GM21717 (cell line): ENCODE measurements around the gene ZFP1.

Source experiments
- ATAC-seq: cut with Tn5 transposase; IDR thresholded peaks from one replicate; pipeline ENCODE4 v1.9.1; 2021; ENCODE audit warnings: mild to moderate bottlenecking, moderate library complexity; ENCODE audit not compliant: unreplicated experiment

The ZFP1 gene

DNA sequence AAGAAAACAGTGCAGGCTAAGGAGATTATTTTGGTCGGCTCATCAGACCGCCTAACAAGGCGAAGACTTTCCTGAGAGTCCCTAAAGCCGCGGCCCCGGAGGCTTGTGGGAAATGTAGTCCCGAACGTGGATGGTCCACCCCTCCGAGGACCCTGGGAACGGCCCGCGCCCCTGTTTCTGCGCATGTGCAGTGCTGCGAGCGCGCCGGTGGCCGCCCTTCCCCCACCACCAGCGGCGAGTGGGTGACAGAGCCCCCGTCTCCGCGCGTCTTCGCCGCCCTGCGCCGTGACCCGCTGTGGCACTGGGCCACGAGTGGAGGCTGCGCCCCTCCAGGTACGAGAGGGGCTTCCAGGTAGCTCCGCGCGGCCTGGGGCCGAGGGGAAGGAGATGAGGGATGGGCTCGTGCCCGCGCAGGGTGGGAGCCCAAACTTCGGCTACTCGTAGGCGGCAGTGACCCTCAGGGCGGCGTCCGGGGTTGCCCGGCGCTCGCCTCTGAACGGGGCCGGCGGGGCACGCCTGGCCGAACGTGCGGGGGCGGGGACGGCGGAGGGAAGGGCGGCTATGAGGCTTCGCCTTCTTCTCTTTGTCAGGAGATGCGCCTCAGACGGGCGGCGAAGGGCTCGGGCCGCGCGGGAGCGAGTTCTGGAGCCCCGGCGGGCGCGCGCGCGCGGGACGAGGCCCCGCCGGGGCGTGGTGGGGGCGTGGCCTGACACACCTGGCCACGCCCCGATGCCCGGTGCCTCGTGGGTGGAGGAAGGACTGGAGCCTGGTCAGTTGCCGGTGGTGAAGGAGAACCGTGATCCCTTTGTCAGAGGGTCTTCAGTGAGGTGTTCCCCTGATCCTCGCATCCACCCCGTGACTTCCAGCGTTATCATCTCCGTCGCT is at the start of gene ZFP1:
Gene ZFP1, plus strand, starts transcription at position 214 of the 885 bp plus-strand sequence. CDS start 4,428 bp downstream, outside the sequence.
- peak; percentile 86 for ATAC-seq

DNA sequence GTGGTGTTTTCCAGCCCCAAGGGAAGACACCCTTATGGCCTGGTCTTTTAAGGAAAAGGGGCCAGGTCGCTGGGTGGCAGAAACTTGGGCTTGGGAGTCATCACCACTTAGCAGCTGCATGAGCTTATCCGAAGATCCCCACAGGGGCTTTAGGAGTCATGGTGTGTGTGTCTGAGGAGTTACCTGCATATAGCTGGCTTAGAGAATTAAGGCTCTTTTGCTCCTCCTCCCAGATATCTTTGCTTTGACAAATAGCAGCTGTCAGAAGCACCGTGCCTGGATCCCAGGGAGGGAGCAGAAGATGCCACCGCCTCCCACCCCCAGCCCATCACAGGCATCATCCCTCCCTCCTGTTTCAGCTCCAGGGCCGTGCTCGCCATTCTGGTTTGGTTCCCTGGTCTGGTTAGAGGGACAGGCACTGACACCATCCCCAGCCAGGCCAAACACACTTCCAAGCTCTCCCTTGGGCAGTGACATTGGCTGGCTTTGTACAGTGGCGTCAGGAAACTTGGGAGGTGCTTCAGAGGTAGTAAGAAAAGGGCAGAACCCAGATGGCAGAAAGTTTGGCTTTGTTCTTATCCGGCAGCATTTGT is 49.2 kb upstream of the ZFP1 start:
- no peak for ATAC-seq

DNA sequence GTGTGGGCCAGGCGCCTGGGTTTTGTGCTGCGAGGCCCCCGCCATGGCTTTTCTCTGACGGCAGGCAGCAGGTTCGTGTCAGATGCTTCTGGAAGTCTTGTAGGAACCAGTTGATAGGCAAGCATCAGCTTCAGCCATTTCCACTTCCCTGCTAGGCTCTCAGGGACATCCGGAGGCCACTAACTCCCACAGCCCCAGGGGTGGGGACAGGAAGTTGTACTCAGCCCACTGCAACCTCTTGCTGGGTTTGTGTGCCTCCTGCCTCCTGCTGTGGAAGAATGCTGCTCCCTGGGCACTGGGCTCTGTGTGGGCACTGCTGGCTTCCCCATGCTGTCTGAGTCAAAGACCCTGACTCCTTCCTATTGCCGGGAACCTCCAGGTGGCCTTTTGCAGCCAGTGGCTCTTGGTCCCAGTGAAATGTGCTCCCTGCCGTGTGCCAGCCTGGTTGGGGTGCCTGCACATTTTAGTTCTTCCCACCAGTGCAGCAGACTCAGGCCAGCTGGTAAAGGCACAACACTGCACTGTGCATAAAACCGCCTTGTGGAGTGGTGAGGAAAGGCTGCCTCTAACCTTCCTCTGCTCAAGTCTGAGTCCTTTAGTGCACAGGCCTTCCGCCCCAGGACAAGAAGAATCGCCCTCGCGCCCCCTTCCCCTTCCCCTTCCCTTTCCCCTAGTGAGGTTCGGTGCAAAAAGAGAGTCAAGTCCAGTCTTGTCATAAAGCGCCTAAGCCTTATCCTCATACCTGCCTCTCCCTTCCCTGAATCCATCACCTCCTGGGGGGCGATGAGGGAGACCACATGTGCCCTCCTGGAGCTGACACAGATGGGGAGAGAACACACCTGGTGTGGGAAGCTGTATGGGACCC is 48.4 kb upstream of the ZFP1 start:
- peak; percentile 47 for ATAC-seq

DNA sequence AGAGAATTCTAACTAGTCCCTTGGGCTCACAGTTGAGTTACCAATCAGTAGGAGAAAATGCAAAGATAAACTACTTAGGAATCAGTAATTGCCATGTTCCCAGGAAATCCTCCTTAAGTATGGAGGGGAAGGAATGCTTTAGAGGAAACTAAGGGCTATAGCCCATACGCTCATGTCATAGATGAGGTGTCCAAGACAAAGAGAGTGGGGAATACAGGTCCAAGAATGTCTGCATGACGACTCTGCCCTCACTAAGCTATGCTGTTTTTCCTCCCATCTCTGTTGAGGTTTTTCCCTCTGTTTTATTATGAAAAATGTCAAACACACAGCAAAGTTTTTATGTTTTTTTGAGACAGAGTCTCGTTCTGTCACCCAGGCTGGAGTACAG is 47.7 kb upstream of the ZFP1 start:
- ATAC-seq: no peak

DNA sequence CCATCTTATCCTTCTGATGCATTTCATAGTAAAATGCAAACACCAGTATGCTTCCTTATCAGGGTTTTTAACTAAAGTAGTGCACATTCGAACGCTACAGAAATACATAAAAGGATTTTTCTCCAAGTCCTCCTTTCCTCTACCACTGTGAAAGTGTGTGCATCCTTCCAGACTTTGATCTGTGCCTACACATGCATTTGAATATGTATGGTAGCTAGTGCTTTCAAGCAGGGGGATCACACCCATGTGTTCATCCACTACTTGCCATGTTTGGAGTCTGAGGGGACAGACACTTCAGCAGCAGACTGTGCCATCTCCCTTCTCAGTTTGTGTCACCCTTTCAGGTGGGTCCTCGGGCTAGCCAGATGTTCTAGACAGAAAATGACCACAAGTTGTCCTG is 46.7 kb upstream of the ZFP1 start:
- ATAC-seq: no peak

DNA sequence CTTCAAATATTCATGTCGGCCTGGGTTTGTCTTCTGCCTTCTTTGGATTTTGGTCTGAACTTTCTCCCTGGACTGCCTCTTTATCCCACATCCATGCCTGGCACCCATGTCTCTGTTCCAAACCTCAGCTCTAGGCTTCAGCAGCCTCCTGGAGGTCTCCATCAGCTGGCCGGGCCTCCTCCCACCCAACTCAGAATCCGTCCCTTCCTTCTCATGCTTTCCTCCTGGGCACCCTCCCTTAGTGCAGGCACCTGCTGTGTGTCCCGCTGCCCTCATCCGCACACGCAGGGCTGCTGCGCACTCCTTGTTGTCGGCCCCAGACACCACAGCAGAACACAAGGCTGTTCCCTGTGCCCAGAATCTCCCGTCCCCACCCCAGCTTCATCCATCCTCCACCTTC is 45.7 kb upstream of the ZFP1 start:
- no peak for ATAC-seq

DNA sequence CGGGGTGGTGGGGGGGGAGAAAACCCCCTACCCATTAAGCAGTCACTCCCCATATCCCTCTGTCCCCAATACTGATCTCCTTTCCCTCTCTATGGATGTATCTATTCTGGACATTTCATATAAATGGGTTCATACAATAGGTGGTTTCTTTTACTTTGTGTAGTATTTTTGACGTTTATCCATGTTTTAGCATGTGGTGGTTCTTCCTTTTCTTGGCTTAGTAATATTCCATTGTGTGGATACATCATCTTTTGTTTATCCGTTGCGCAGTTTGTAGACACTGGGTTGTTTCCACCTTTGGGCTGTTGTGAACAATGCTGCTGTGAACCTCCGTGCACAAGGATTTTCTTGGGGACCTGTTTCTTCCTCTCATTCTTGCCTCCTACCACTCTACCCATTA is 44.3 kb upstream of the ZFP1 start:
- no peak for ATAC-seq

DNA sequence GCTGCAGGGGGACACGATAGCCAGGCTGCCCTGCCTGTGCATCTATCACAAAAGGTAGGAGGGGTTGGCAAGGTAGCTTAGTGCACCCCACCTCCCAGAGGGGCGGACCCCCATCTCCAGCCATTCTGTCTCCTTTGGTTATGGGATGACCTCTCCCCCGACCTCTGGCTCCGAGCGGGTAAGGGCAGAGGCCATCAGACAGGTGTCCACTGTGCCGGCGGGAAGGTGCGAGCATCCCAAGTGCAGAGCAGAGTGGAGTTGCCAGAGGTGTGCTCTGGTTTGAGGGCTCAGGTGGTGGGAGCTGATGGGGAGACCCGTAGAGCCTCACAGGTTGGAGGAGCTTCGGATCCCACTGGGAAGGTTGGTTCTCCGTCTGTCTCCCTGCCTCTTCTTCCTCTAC is 43.5 kb upstream of the ZFP1 start:
- no peak for ATAC-seq

DNA sequence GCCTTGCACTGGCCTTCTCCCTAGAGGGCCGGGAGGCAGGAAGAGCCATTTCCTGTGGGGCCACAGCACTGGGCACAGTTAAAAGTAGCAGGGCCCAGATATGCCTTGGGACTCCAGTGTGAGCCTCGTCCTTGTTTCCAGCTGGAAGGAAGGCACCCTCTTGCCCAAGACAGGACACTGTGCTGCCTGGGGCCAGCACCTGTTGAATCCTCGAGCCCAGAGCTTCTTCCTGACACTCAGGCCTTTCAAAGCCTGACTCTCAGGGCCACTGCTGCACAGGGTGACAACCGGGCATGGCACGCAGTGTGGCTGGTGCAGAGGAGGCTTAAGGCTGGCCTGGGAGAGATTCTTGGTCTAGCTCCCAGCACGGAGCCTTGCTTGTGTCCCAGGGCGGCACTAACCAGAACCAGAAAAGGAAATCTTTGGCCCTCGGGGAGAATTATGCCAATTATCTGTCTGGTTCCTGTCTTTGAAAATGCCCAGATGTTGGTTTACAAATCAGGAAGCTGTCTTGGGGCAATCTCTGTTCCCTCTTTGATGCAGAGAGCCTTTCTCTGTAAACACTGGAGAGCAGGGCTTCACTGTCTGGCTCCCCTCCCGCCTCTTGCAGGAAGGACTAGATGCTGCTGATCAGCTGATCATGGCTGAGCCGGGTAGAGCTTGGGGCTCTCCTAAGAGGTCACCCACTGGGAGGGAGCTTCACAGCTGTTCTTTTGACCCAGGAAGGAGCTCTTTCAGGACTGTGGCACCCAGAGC is 42.8 kb upstream of the ZFP1 start:
- ATAC-seq: no peak

DNA sequence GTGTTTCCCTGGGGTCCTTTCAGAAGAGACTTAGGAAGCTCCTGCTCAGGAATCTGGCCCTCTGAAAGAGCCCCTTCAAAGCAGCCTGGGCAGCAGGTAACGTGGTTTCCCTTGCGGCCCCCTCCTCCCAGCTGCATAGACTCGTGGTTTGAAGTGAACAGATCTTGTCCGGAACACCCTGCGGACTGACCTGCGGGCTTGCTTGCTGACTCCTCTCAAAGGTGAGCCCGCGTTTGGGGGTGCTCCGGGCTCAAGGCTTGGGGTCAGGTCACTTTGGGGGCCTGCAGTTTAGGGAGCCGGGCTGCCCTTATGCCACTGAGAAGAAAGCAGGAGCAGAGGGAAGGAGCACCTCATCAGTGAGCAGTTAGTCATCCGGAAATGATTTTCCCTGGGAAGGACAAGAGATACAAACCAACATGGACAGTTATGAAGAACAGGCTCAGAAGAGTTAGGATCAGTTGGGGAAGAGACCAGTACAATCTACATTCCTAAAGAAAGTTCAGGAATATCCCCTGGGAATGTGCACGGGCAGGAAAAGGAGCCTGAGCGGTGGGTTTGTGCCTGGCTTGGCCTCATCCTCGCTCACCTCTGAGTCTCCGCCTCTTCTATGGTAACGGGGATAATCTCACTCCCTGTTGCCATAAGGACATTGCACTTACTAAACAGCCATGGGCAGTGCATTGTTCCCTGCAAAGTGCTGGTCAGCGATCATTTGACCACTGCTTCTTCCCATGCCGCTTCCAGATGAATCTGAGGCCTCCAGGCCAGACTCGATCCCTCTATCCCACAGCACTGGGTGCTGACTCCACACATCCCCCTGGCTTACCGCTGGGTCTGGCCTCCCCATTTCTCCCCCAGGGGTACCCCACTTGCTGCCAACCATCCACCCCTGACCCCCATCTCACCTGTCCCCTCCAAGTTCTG is 41.7 kb upstream of the ZFP1 start:
- no peak for ATAC-seq

DNA sequence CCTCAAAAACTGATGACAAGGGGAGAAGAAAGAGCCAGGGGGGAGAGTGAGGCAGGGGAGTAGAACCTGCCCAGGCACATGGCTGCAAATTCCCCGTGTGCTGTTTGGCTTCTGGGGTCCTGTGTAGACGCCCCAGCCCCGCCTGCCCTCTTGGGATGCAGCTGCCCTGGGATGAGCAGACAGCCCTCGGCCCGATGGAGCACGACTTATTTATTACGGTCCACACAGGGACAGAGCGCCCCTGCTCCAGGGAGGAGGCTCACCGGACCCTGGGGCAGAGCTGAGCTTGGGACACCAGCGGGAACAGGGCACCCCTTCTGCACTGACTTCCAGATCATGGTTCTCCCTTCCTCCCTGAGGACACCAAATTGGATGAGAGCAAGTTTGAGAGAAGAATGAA is 40.8 kb upstream of the ZFP1 start:
- no peak for ATAC-seq

DNA sequence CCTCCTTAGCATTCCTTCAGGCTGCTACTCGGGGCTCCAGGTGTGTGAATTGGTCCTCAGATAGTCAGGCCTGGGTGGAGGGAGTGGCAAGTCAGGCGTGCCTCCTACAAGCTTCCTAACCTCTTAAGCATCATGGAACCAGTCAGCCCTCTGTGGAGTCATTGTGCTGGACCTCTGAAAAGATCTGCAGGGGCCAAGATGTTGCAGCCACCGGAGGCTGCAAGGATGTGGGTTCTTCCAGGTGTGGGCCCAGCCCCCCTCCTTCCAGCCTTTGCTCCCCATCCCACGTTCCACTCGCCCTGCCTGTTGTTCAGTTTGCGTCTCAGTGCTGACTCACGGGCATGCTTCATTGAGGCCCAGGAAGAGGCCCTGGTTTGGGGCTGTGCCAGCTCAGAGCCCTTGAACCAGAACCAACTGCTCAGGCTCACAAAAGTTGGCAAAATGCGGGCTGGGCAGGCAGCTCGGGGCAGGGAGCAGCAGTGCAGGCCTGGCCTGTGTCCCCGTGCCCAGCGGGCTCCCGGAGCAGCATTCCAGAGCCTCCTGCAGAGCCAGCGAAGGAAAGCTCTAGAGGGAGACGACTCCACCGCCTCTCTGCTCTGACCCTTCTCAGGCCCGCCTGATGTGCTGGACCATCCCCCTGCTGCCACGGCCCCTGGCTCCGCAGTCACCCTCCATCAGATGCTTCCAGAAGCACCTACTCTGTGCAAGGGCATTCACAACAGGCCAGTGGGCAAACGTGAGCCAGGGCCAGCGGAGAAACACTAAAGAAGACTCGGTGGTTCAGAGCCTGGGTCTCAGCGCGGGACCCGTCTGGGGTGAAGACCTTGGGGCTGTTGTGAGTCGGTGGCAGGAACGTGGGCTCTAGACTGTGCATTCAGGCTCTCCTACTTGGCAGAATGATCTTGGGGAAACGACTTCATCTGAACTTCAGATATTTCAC is 39.3 kb upstream of the ZFP1 start:
- ATAC-seq: peak; percentile 27

DNA sequence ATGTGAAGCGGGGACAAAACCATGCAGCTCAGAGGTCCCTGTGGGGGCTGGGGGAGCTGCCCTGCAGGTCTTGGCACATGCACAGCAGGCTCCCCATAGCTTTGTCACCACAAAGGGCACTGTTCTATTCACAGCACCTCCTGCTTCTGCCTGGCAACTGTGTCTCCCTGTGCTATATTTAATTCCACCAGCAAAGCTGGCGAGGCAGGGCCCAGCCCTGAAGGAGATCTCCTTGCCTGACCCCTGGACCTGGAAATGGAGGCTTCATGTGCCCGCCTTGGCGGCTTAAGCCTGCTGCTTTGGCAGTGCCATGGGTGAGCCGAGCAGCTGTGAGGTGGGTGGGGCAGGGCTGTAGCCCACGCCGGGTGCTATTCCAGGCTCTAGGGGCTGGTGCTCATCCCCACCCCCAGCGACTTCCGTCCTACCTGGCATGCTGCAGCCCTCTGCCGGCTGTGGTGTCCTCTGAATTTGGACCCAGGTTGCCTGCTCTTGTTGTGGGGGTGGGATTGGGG is 38.5 kb upstream of the ZFP1 start:
- no peak for ATAC-seq

DNA sequence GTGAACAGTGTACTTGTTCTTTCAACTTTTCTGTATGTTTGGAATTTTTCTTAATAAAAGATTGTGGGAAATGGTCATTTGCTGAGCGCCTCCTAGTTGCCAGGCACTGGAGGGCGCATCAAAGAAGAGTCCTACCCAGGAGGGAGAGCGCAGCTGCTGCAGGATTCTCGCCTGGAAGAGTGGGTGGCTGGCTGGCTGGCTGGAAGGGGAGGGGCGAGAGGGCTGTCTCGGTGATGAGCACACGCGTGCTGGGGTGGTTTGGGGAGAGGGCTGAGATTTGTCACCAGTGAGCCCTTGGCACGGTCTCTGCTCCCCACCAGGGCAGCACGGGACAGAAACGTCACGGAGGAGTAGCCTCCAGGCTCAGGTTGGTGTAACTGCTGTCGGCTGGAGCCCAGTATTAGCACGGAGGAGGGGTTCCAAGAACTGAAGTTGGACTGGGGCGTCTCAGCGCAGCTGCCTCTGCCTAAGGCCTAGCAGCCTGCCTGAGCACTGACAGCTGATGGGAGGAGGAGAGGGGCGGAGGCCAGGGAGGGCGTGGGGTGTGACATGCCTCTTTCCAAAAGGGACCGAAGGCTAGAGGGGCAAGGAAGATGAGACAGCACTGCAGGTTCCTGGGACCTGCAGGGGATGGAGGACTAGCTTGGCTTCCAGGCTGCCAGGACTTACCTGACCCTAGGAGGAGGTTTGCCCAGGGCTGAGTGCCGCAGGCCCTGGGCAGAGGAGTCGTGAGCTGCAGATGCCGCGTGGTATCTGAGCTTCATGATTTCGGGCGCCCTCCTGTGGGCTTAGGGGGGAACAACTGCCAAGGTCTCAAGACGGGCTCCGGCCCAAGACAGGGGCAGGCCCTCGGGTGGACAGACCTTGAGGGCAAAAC is 37.4 kb upstream of the ZFP1 start:
- peak; percentile 63 for ATAC-seq

DNA sequence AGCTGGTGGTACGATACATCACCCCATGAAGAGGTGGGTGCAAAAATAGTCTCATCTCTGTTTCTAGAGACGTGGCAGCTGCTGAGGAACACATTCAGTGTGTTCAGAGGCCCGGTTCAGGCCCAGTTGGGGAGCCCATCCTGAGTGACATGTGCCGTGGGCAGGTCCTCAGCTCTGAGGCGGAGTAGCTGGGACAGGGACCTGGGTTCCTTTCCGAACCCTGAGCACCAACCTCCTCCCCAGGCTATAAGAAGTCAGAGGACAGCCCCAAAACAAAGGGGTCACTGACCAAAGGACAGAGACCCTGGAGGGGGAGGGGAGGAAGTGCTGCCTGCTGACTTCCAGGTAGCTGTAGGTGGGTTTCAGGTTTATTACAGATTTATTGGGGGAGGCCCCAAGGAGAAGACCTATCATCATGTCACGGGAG is 36.8 kb upstream of the ZFP1 start:
- peak; percentile 16 for ATAC-seq

DNA sequence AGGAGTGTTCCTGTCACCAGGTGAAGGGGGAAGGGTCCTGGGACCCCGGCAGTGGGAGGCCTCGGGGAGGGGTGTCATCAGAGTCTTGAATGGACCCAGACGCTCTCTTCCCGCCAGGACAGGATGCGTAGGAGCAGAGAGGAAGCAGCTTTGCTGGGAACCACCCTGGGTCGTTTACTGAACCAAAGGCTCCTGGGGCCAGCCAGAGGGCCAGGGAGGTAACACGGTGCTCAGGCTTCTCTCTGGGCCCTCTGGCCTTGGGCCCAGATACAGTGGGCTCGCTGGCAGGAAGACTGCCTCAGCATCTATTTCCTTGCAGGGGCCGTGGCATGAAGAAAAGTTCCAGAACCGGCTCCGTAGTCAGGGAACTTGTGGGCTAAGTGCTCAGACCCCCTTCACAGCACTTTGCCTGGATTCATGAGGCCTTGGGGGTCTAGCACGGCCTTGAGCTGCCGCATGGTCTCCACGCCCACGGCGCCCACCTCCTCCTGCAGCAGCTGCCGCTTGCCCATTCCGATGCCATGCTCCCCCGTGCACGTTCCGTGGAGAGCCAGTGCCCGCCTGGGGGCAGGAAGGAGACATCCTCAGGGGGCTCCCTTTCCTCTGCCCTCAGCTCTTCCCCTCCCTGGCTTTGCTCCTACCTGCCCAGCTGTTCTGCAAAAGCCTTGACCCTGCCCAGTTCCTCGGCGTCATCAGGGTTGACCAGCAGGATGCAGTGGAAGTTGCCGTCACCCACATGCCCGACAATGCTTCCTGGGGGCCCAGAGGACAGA is 36.2 kb upstream of the ZFP1 start:
- ATAC-seq: no peak
